Endothelial cell (in vitro differentiated cells): ENCODE results near the gene RAPGEF5. TPM values are rescaled to one million over a fixed set of nuclear protein-coding genes. Genes with fewer than 3 reads are reported as not detected.

ENCODE experiments used
- DNase-seq: peaks from one replicate; pipeline ENCODE4 v3.0.0; 2021; ENCODE audit warnings: low spot score
- H3K27ac Mint-ChIP-seq: one replicate; pipeline ENCODE4 v1.8.0; 2021; ENCODE audit warnings: mixed read lengths, inconsistent platforms; ENCODE audit not compliant: unreplicated experiment
- H3K27me3 Mint-ChIP-seq: one replicate; pipeline ENCODE4 v1.8.0; 2021; ENCODE audit warnings: mild to moderate bottlenecking, moderate library complexity, mixed read lengths, inconsistent platforms; ENCODE audit not compliant: unreplicated experiment
- H3K36me3 Mint-ChIP-seq: one replicate; pipeline ENCODE4 v1.8.0; 2021; ENCODE audit warnings: mild to moderate bottlenecking, low read depth, mixed read lengths, inconsistent platforms; ENCODE audit not compliant: unreplicated experiment
- H3K4me1 Mint-ChIP-seq: one replicate; pipeline ENCODE4 v1.8.0; 2021; ENCODE audit warnings: mild to moderate bottlenecking, mixed read lengths, inconsistent platforms; ENCODE audit not compliant: unreplicated experiment
- H3K4me3 Mint-ChIP-seq: one replicate; pipeline ENCODE4 v1.8.0; 2021; ENCODE audit warnings: mild to moderate bottlenecking, mixed read lengths, inconsistent platforms; ENCODE audit not compliant: unreplicated experiment
- H3K9me3 Mint-ChIP-seq: one replicate; pipeline ENCODE4 v1.8.0; 2021; ENCODE audit warnings: mixed read lengths, inconsistent platforms; ENCODE audit not compliant: unreplicated experiment
- CTCF ChIP-seq: fragments of 200-600 bp; sonication (generic); IDR thresholded peaks from one replicate; pipeline ENCODE4 v1.5.0; 2021; ENCODE audit warnings: antibody characterized with exemption; ENCODE audit not compliant: unreplicated experiment
- total RNA-seq: library from RNA; stranded (reverse); fragmentation: NEBNext Ultra II Directional; extraction: Animal tissue kit (Norgen Biotek cat#: 25700); gene quantifications from one replicate; pipeline ENCODE4 v1.2.1, GENCODE V29; 2021; ENCODE audit not compliant: unreplicated experiment

Gene RAPGEF5
- total RNA-seq, 1 donor from 2014 or later, result 135 TPM

- Mint-ChIP-seq H3K27ac (no peak overlapping the region), H3K4me3 (no peak overlapping the region), H3K4me1 (peaks cover 47% of the 10 kb centered on the region), H3K27me3 (peaks cover 1% of the 10 kb centered on the region), H3K9me3 (no peaks in the 10 kb centered on the region), H3K36me3 (no peaks in the 10 kb centered on the region)
- no peak for TF ChIP-seq CTCF
- DNase-seq, result no peak
Measured at GRCh38 chr7:22395222-22395621, 38.3 kb upstream of the RAPGEF5 start.

GRCh38 chr7:22394739-22395138, 37.8 kb upstream of the RAPGEF5 start:
- no peak for TF ChIP-seq CTCF
- DNase-seq, result no peak
- H3K27me3 Mint-ChIP-seq, result peaks cover 1% of the 10 kb centered on the region
- peaks cover 51% of the 10 kb centered on the region for H3K4me1 Mint-ChIP-seq
- no peaks in the 10 kb centered on the region for H3K9me3 Mint-ChIP-seq
- peak overlapping the region; percentile 22 for H3K27ac Mint-ChIP-seq
- H3K4me3 Mint-ChIP-seq, result no peak overlapping the region
- no peaks in the 10 kb centered on the region for H3K36me3 Mint-ChIP-seq

DNA sequence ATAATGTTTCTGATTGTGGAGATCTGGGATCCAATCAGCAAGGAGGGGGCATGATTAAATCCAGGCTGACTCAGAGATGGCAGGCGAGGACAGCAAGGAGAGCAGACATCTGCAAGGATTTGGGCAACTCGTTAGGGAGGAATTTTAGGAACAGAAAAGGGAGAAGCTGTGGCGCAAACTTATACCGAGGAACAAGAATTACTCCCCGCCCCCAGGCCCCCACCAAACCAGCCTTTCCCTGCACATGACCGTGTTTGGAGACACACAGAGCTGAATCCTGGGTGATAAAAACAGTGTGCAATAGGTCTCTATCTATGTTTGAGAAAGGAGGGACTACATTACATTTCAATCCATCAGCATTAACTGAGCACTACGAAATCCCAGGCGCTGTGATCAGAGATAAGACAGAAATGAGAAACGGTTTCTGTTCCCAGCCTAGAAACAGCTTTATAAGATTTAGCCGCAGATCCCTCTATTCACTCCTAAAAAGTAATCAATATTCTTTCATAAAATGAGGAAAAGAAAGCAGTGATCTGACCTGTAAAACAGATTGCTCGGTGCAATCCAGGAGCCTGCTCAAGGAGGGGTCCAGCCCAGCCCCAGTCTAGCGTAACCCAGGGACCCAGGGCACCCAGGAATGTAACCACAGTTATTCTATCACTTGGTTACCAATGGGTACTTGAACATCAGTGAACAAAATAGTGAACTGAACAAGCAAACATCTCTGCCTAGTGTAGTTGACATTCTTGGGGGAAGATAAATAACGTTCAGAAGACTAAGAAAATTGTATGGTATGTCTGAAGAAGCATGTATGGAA, 37.2 kb upstream of the RAPGEF5 start:
- H3K27ac Mint-ChIP-seq, result peak overlapping the region; percentile 91
- H3K9me3 Mint-ChIP-seq, result no peaks in the 10 kb centered on the region
- peaks cover 1% of the 10 kb centered on the region for H3K27me3 Mint-ChIP-seq
- no peak for TF ChIP-seq CTCF
- no peak overlapping the region for H3K4me3 Mint-ChIP-seq
- no peaks in the 10 kb centered on the region for H3K36me3 Mint-ChIP-seq
- H3K4me1 Mint-ChIP-seq, result peaks cover 51% of the 10 kb centered on the region
- no peak for DNase-seq

DNA sequence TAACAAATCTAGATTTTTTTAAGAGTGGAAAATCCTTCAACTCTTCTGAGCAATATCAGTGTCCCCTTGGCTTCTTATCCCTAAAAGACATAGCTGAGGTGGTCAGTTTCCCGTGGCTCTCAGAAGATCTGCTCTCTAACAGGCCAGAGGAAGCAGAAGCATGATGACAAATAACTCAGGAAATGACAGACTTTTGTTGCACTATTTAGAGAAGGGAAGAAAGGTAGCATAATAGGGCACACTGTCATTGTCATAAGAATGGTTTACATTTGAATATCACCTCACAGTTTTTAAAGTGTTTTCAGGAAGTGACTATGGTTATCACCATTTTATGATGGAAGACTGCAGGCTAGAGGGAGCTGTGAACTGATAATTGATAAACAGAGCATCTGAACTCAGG, 33.6 kb upstream of the RAPGEF5 start:
- no peak for DNase-seq
- no peak for TF ChIP-seq CTCF
- Mint-ChIP-seq H3K36me3 (peaks cover 3% of the 10 kb centered on the region), H3K27me3 (no peaks in the 10 kb centered on the region), H3K27ac (no peak overlapping the region), H3K4me3 (no peak overlapping the region), H3K4me1 (peaks cover 45% of the 10 kb centered on the region), H3K9me3 (no peaks in the 10 kb centered on the region)

DNA sequence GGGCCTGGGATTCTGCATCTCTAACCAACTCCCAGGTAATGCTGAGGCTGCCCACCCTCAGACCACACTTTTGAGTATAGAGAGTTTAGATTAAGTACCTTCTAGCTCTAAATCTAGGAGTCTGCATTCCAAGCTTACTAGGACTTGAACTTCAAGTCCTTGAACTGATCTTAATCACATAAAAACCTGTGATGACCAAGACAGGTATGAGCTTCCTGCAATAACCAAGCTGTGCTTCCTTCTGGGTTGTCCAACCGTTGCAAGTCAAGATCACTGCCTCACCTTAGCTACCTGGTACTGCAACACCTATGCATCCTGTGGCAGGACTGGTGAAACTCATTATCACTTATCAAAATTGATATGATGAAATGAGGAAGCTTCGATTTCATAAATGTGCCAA, 32.9 kb upstream of the RAPGEF5 start:
- Mint-ChIP-seq H3K9me3 (no peaks in the 10 kb centered on the region), H3K36me3 (peaks cover 3% of the 10 kb centered on the region), H3K27ac (no peak overlapping the region), H3K4me3 (no peak overlapping the region), H3K27me3 (no peaks in the 10 kb centered on the region), H3K4me1 (peaks cover 46% of the 10 kb centered on the region)
- DNase-seq, result no peak
- TF ChIP-seq CTCF, result no peak
